Mucosa of gallbladder (tissue), 1 donor: ENCODE data around the gene ANXA6. TPM values are rescaled to one million over a fixed set of nuclear protein-coding genes. Genes with fewer than 3 reads are reported as not detected.
A peak's percentile ranks its signal among the peaks of the same experiment; 100 is the strongest.

ENCODE experiments used
- DNase-seq: peaks from one replicate; pipeline ENCODE4 v3.0.0-alpha.2; 2020; ENCODE audit warnings: low spot score
- total RNA-seq: library from RNA; stranded (reverse); gene quantifications from one replicate; pipeline ENCODE4 v1.2.1, GENCODE V29; 2021
- donor health status: DM: no; HTN: no; CAD: no.

The ANXA6 gene
- total RNA-seq, 1 donor from 2014 or later, result 153 TPM

GRCh38 chr5:151083081-151083676 is 74.4 kb downstream of the ANXA6 start:
- no peak for DNase-seq

GRCh38 chr5:151082282-151082902 is 75.2 kb downstream of the ANXA6 start:
- DNase-seq, result no peak

- no peak for DNase-seq
Measured at GRCh38 chr5:151081431-151082281, 75.9 kb downstream of the ANXA6 start.

- DNase-seq, result peak; percentile 95
Measured at GRCh38 chr5:151080613-151081430, 76.8 kb downstream of the ANXA6 start, which contains the start of gene TNIP1. TNIP1 (minus strand) TSS chr5:151081034; CDS start chr5:151065095, 15,939 bp downstream.

- DNase-seq, result no peak
Measured at GRCh38 chr5:151079838-151080612, 77.6 kb downstream of the ANXA6 start.

- no peak for DNase-seq
Measured at GRCh38 chr5:151078490-151079262, 78.9 kb downstream of the ANXA6 start.

- DNase-seq, result no peak
Measured at GRCh38 chr5:151077967-151078366, 79.6 kb downstream of the ANXA6 start.

- no peak for DNase-seq
Measured at GRCh38 chr5:151077419-151077818, 80.2 kb downstream of the ANXA6 start.

- no peak for DNase-seq
Measured at GRCh38 chr5:151076616-151077015, 81.0 kb downstream of the ANXA6 start.

- no peak for DNase-seq
Measured at GRCh38 chr5:151075698-151076331, 81.8 kb downstream of the ANXA6 start.

- no peak for DNase-seq
Measured at GRCh38 chr5:151074557-151074956, 83.0 kb downstream of the ANXA6 start.

- DNase-seq, result no peak
Measured at GRCh38 chr5:151073280-151073679, 84.3 kb downstream of the ANXA6 start.

GRCh38 chr5:151072630-151073025 is 85.0 kb downstream of the ANXA6 start:
- DNase-seq, result no peak

GRCh38 chr5:151071848-151072629 is 85.5 kb downstream of the ANXA6 start:
- DNase-seq, result no peak

GRCh38 chr5:151071021-151071420 is 86.6 kb downstream of the ANXA6 start:
- no peak for DNase-seq

- no peak for DNase-seq
Measured at GRCh38 chr5:151070449-151070848, 87.1 kb downstream of the ANXA6 start.

- no peak for DNase-seq
Measured at GRCh38 chr5:151068433-151069197, 89.0 kb downstream of the ANXA6 start.
